MM.1S (cell line): ENCODE data around the gene CCDC146.

ENCODE experiments used
- DNase-seq: peaks from one replicate; pipeline ENCODE4 v3.0.0-alpha.2; 2015
- H2AFZ ChIP-seq: fragments of 300-600 bp; sonication (generic); 2 replicates; pipeline ENCODE4 v1.6.0; 2016; ENCODE audit warnings: antibody characterized with exemption, low read length
- H3F3A ChIP-seq: fragments of 300-600 bp; sonication (generic); 2 replicates; pipeline ENCODE4 v1.6.1; 2016; ENCODE audit warnings: mild to moderate bottlenecking, antibody characterized with exemption, low read length, moderate library complexity, mixed read lengths; ENCODE audit not compliant: insufficient read depth
- H3K27ac ChIP-seq: fragments of 300-600 bp; sonication (generic); 2 replicates; pipeline ENCODE4 v1.5.1; 2016; ENCODE audit warnings: mild to moderate bottlenecking, low read length
- H3K27me3 ChIP-seq: fragments of 300-600 bp; sonication (generic); replicated peaks from 2 replicates; pipeline ENCODE4 v1.6.0; 2016; ENCODE audit warnings: low read length; ENCODE audit not compliant: insufficient read depth
- H3K36me3 ChIP-seq: fragments of 300-600 bp; sonication (generic); replicated peaks from 2 replicates; pipeline ENCODE4 v1.6.1; 2016; ENCODE audit warnings: mild to moderate bottlenecking, low read length, mixed read lengths; ENCODE audit not compliant: insufficient read depth
- H3K4me1 ChIP-seq: fragments of 300-600 bp; sonication (generic); 2 replicates; pipeline ENCODE4 v1.6.1; 2016; ENCODE audit warnings: low read length, mixed read lengths
- H3K4me2 ChIP-seq: fragments of 300-600 bp; sonication (generic); 2 replicates; pipeline ENCODE4 v1.6.0; 2016; ENCODE audit warnings: low read depth, low read length
- H3K4me3 ChIP-seq: fragments of 300-600 bp; sonication (generic); 2 replicates; pipeline ENCODE4 v1.5.1; 2016; ENCODE audit warnings: low read length, mixed read lengths
- H3K79me2 ChIP-seq: fragments of 300-600 bp; sonication (generic); 2 replicates; pipeline ENCODE4 v1.6.1; 2016; ENCODE audit warnings: mixed run types, low read length, mixed read lengths
- H3K9ac ChIP-seq: fragments of 300-600 bp; sonication (generic); 2 replicates; pipeline ENCODE4 v1.6.1; 2016; ENCODE audit warnings: low read length, mixed read lengths
- H3K9me2 ChIP-seq: fragments of 300-600 bp; sonication (generic); replicated peaks from 2 replicates; pipeline ENCODE4 v1.6.1; 2016; ENCODE audit warnings: mild to moderate bottlenecking, low read length, mixed read lengths; ENCODE audit not compliant: insufficient read depth
- H3K9me3 ChIP-seq: fragments of 300-600 bp; sonication (generic); replicated peaks from 2 replicates; pipeline ENCODE4 v1.6.1; 2016; ENCODE audit warnings: mild to moderate bottlenecking, low read length, mixed read lengths; ENCODE audit not compliant: insufficient read depth
- H4K20me1 ChIP-seq: fragments of 300-600 bp; sonication (generic); 2 replicates; pipeline ENCODE4 v1.6.1; 2016; ENCODE audit warnings: mild to moderate bottlenecking, low read length, moderate library complexity, mixed read lengths; ENCODE audit not compliant: insufficient read depth
- EZH2 ChIP-seq: fragments of 300-600 bp; sonication (generic); optimal IDR thresholded peaks from 2 replicates; pipeline ENCODE3; 2017; ENCODE audit warnings: low read depth, mild to moderate bottlenecking, antibody characterized with exemption, low read length, mixed read lengths
- EZH2phosphoT487 ChIP-seq: fragments of 300-600 bp; sonication (generic); IDR thresholded peaks from 2 replicates; pipeline ENCODE4 v1.6.1; 2018; ENCODE audit warnings: antibody characterized with exemption, low read length
- TF ChIP-seq, protein P1 (sequence below): fragments of 300-600 bp; sonication (generic); IDR thresholded peaks from 2 replicates; pipeline ENCODE4 v1.5.1; 2016; ENCODE audit warnings: antibody characterized with exemption, low read length, mixed read lengths

CCDC146 gene

DNA sequence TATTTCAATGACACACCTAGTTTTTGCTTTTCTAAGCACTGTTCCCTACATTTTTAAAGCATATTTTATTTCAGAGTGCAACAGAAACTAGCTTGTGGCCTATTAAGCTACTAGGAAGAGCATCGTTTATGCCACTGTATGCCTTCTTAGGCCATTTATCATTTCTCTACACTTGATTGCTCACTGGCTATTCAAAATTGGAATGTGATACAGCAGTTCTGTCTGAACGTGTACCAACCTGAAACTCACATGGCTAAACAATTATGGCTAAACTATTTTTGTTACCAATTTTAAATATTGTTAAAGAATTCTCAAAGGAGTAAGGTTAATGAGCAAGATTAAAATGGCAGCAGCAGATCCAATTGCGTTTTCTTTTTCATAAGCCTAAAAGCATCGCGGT, 188.6 kb downstream of the CCDC146 start:
- H3K4me3 ChIP-seq, result no peak overlapping the region
- no peak overlapping the region for H3K27ac ChIP-seq
- no peak overlapping the region for H3K9ac ChIP-seq
- TF ChIP-seq, protein P1, sequence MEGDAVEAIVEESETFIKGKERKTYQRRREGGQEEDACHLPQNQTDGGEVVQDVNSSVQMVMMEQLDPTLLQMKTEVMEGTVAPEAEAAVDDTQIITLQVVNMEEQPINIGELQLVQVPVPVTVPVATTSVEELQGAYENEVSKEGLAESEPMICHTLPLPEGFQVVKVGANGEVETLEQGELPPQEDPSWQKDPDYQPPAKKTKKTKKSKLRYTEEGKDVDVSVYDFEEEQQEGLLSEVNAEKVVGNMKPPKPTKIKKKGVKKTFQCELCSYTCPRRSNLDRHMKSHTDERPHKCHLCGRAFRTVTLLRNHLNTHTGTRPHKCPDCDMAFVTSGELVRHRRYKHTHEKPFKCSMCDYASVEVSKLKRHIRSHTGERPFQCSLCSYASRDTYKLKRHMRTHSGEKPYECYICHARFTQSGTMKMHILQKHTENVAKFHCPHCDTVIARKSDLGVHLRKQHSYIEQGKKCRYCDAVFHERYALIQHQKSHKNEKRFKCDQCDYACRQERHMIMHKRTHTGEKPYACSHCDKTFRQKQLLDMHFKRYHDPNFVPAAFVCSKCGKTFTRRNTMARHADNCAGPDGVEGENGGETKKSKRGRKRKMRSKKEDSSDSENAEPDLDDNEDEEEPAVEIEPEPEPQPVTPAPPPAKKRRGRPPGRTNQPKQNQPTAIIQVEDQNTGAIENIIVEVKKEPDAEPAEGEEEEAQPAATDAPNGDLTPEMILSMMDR, result no peak
- no peaks in the 10 kb centered on the region for H3K9me2 ChIP-seq
- H3K79me2 ChIP-seq, result no peaks in the 10 kb centered on the region
- H3F3A ChIP-seq, result no peaks in the 10 kb centered on the region
- H3K4me2 ChIP-seq, result no peak overlapping the region
- H3K4me1 ChIP-seq, result no peaks in the 10 kb centered on the region
- no peaks in the 10 kb centered on the region for H3K36me3 ChIP-seq
- no peaks in the 10 kb centered on the region for H3K9me3 ChIP-seq
- no peak overlapping the region for H2AFZ ChIP-seq
- DNase-seq, result no peak
- no peaks in the 10 kb centered on the region for H3K27me3 ChIP-seq
- no peaks in the 10 kb centered on the region for H4K20me1 ChIP-seq

DNA sequence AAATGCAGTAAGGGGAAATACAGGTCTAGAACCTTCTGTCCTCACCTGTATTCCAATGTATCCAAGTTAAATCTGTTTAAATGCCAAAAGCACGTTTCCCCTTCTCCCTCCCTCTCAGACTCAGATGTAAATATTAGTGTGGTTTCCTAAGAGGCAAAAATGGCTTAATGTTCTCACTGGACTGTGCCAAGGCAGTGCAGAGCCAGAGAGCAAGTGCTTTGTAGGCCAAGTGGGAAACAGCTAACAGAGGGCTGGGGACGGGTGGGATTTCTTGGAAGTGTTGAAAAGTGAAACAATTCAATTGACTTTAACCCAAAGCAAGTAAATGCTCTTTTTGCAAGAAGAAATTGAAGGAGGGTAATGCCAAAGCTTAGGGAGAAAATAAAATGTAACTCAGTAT, 190.7 kb downstream of the CCDC146 start:
- no peak overlapping the region for H3K27ac ChIP-seq
- DNase-seq, result no peak
- H3K9ac ChIP-seq, result no peak overlapping the region
- H3K9me2 ChIP-seq, result 0 out of 2 replicates have a peak, but pooled peaks cover 2% of the 10 kb centered on the region
- no peaks in the 10 kb centered on the region for H4K20me1 ChIP-seq
- no peak overlapping the region for H3K4me2 ChIP-seq
- H3K36me3 ChIP-seq, result no peaks in the 10 kb centered on the region
- H2AFZ ChIP-seq, result no peak overlapping the region
- no peak overlapping the region for H3K4me3 ChIP-seq
- H3F3A ChIP-seq, result no peaks in the 10 kb centered on the region
- H3K9me3 ChIP-seq, result no peaks in the 10 kb centered on the region
- H3K79me2 ChIP-seq, result no peaks in the 10 kb centered on the region
- TF ChIP-seq EZH2 (no peak), EZH2phosphoT487 (no peak)
- TF ChIP-seq, protein P1, result no peak
- no peaks in the 10 kb centered on the region for H3K4me1 ChIP-seq
- H3K27me3 ChIP-seq, result no peaks in the 10 kb centered on the region

DNA sequence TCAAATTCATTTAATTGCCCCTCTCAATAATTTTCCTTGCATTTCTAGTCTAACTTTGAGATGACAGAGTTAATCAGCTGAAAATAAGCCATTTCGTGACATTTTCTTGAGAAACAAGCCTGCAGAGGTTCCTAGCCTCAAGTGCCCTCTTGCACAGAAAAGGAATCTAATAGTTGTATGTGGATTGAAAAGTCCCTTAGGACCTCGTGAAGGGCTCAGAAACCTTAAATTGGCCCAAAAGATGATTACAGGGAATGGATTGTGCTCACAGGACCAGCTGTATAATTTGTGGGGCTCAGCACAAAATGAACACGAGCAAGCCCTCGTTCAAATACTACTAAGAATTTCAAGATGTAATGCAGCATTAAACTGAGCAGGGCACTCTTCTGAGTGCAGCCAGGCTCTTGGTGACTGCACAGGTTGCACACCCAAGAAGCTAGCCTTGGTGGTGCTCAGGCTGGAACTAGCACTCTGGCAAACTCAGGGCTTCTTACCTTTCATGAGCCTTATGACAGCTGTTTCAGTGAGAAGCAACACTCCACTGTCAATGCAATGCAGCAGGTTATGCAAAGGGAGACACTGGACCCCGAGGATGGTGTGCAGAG, 191.6 kb downstream of the CCDC146 start:
- Histone ChIP-seq H3K9ac (no peak overlapping the region), H3K36me3 (no peaks in the 10 kb centered on the region), H3K9me2 (0 out of 2 replicates have a peak, but pooled peaks cover 2% of the 10 kb centered on the region), H3K79me2 (no peaks in the 10 kb centered on the region), H3K4me2 (no peak overlapping the region), H3K9me3 (no peaks in the 10 kb centered on the region), H3K27ac (no peak overlapping the region), H3K27me3 (no peaks in the 10 kb centered on the region), H3K4me1 (no peaks in the 10 kb centered on the region), H3K4me3 (no peak overlapping the region), H4K20me1 (no peaks in the 10 kb centered on the region), H2AFZ (no peak overlapping the region), H3F3A (no peaks in the 10 kb centered on the region)
- TF ChIP-seq, protein P1, result no peak
- TF ChIP-seq EZH2 (no peak), EZH2phosphoT487 (no peak)
- no peak for DNase-seq
